H7 (cell line): Measurements from ENCODE around the gene MAN1A1. TPM values are rescaled to one million over a fixed set of nuclear protein-coding genes. Genes with fewer than 3 reads are reported as not detected.

Experiments
- DNase-seq: peaks from one replicate; pipeline ENCODE4 v3.0.0; 2012
- H3K27me3 ChIP-seq: 2 replicates; pipeline ENCODE4 v1.6.0; 2011; ENCODE audit warnings: mild to moderate bottlenecking, low read length; ENCODE audit not compliant: control insufficient read depth, insufficient read depth
- H3K36me3 ChIP-seq: replicated peaks from 2 replicates; pipeline ENCODE4 v1.5.1; 2011; ENCODE audit warnings: low read length; ENCODE audit not compliant: control insufficient read depth, insufficient read depth
- H3K4me3 ChIP-seq: 2 replicates; pipeline ENCODE4 v1.5.1; 2011; ENCODE audit warnings: low read depth, mild to moderate bottlenecking, control low read depth, low read length, moderate library complexity; ENCODE audit not compliant: insufficient read depth
- total RNA-seq: library from RNA; depleted of rRNA; stranded (reverse); fragments of >200 nt; shearing (Covaris generic); gene quantifications from 2 replicates; pipeline ENCODE4 v1.2.3, GENCODE V29; 2014

The MAN1A1 gene
- total RNA-seq, 1 experiment from 2014 or later: 14.5 TPM

GRCh38 chr6:119285908-119286625, 63.5 kb downstream of the MAN1A1 start:
- DNase-seq: no peak
- Histone ChIP-seq H3K27me3 (no peaks in the 10 kb centered on the region), H3K36me3 (no peaks in the 10 kb centered on the region), H3K4me3 (no peak overlapping the region)

GRCh38 chr6:119284861-119285521, 64.6 kb downstream of the MAN1A1 start:
- peak; percentile 32 for DNase-seq
- Histone ChIP-seq H3K4me3 (no peak overlapping the region), H3K36me3 (no peaks in the 10 kb centered on the region)

GRCh38 chr6:119283979-119284545, 65.5 kb downstream of the MAN1A1 start:
- H3K36me3 ChIP-seq: no peaks in the 10 kb centered on the region
- no peak overlapping the region for H3K4me3 ChIP-seq
- no peak for DNase-seq
- H3K27me3 ChIP-seq: no peaks in the 10 kb centered on the region

More at GRCh38 chr6:119284861-119285521, 64.6 kb downstream of the MAN1A1 start:
- no peaks in the 10 kb centered on the region for H3K27me3 ChIP-seq

- H3K27me3 ChIP-seq: no peaks in the 10 kb centered on the region
- no peaks in the 10 kb centered on the region for H3K36me3 ChIP-seq
- H3K4me3 ChIP-seq: no peak overlapping the region
- no peak for DNase-seq
Measured at GRCh38 chr6:119283214-119283613, 66.3 kb downstream of the MAN1A1 start.

- Histone ChIP-seq H3K36me3 (no peaks in the 10 kb centered on the region), H3K27me3 (no peaks in the 10 kb centered on the region), H3K4me3 (no peak overlapping the region)
- no peak for DNase-seq
Measured at GRCh38 chr6:119280668-119281067, 68.9 kb downstream of the MAN1A1 start.

- DNase-seq: no peak
- no peaks in the 10 kb centered on the region for H3K27me3 ChIP-seq
- no peaks in the 10 kb centered on the region for H3K36me3 ChIP-seq
- no peak overlapping the region for H3K4me3 ChIP-seq
Measured at GRCh38 chr6:119280080-119280479, 69.5 kb downstream of the MAN1A1 start.

- Histone ChIP-seq H3K4me3 (no peak overlapping the region), H3K27me3 (no peaks in the 10 kb centered on the region), H3K36me3 (no peaks in the 10 kb centered on the region)
- no peak for DNase-seq
Measured at GRCh38 chr6:119278625-119279024, 70.9 kb downstream of the MAN1A1 start.

- H3K4me3 ChIP-seq: no peak overlapping the region
- DNase-seq: no peak
Measured at GRCh38 chr6:119277052-119277451, 72.5 kb downstream of the MAN1A1 start.

GRCh38 chr6:119276211-119276610, 73.3 kb downstream of the MAN1A1 start:
- H3K4me3 ChIP-seq: no peak overlapping the region
- H3K36me3 ChIP-seq: no peaks in the 10 kb centered on the region
- H3K27me3 ChIP-seq: no peaks in the 10 kb centered on the region
- no peak for DNase-seq

More at GRCh38 chr6:119277052-119277451, 72.5 kb downstream of the MAN1A1 start:
- H3K27me3 ChIP-seq: no peaks in the 10 kb centered on the region
- H3K36me3 ChIP-seq: no peaks in the 10 kb centered on the region

GRCh38 chr6:119274197-119274595, 75.4 kb downstream of the MAN1A1 start:
- Histone ChIP-seq H3K4me3 (no peak overlapping the region), H3K27me3 (no peaks in the 10 kb centered on the region), H3K36me3 (no peaks in the 10 kb centered on the region)
- DNase-seq: no peak

- no peak for DNase-seq
- H3K27me3 ChIP-seq: no peaks in the 10 kb centered on the region
- no peak overlapping the region for H3K4me3 ChIP-seq
- H3K36me3 ChIP-seq: no peaks in the 10 kb centered on the region
Measured at GRCh38 chr6:119273272-119274196, 76.0 kb downstream of the MAN1A1 start.

- no peaks in the 10 kb centered on the region for H3K27me3 ChIP-seq
- H3K4me3 ChIP-seq: no peak overlapping the region
- DNase-seq: no peak
- H3K36me3 ChIP-seq: no peaks in the 10 kb centered on the region
Measured at GRCh38 chr6:119270545-119270944, 79.0 kb downstream of the MAN1A1 start.

- no peaks in the 10 kb centered on the region for H3K27me3 ChIP-seq
- no peaks in the 10 kb centered on the region for H3K36me3 ChIP-seq
- H3K4me3 ChIP-seq: no peak overlapping the region
- DNase-seq: no peak
Measured at GRCh38 chr6:119269266-119270103, 80.1 kb downstream of the MAN1A1 start.
